GM18858 (cell line): Measurements from ENCODE around the gene PSME2.
"Not testable (repeated sequence)": the region's sequence is repeated elsewhere in the genome, so short reads cannot be mapped to it uniquely, and the experiment has no call there.

Experiments used
- ATAC-seq: cut with Tn5 transposase; IDR thresholded peaks from one replicate; pipeline ENCODE4 v1.9.1; 2021; ENCODE audit not compliant: unreplicated experiment

The PSME2 gene

DNA sequence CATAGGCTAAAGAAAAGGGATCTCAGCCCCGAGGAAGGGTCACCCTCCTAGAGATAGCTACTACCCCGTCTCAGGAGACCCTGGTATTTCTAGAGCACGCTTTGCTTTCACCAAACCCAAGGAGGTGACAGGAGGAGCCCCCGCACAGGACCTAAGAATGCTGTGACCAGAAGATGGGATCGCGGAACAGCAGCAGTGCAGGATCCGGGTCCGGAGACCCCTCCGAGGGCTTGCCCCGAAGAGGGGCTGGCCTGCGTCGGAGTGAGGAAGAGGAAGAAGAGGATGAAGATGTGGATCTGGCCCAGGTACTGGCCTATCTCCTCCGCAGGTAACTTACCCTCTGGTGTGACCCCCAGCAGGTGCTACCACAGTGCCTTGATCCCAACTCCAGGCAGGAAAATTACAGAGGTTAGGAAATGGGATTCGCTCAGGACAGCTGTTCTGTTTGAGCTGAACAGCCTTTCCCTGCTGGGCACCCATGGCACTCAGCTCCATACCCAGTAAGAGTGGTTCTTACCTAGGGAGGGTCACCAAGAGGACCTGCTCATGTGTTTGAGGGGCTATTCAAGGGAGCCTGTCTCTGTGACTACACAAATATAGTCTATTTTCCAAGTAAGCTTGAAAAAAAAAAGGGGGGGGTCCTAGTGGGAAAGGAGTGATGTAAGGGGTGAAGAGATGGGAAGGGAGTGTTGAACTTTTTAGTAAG lies 30.8 kb downstream of the PSME2 start:
- ATAC-seq, result no peak

DNA sequence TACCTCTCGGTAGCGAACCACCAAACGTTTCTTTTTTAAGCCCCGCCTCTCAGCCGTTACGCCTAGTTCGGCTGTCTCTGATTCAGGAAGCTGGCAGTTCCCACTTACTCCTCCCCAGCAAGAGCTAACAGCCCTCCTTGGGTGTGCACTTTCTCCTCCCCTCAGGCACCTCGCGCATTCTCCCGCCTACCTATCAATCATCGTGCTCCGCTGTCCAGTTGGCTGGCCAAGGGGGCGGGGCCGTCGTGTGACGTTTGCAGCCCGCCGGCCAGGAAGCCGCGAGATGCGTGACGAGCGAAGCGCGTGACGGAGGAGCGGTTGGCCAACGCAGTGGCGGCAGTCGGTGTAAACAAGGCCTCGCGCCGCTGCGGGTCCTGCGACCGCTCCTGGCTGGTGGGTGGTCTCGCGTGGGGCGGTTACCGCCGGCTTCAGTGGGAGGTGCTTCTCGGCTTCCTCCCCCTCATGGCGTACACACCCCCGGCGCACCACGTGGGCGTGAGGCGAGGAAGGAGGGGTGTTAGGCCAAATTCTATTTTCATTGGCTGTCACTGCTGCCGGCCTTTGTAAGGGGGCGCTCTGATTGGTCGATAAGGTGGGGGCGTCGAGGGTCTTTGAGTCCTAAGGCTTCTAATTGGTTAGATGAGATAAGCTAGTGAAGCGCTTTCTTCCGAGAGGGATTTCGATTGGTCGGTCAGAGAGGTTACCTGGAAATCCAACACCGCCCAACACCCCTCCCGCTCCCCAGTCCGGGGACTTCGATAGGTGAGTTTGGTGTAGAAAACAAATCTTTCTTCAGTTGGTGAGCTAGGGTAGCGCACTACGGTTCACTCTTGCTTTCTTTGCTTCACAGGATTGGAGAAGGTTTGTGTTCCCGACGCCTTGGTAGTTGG lies 31.6 kb downstream of the PSME2 start, which contains the start of the genes DCAF11 and NRL:
DCAF11 (plus strand) TSS at position 246 of the 890 bp plus-strand sequence. CDS start 818 bp downstream, outside the sequence.
NRL (minus strand) TSS at position 418 of the 890 bp plus-strand sequence. CDS start 32,101 bp downstream, outside the sequence.
- peak; percentile 80 for ATAC-seq

DNA sequence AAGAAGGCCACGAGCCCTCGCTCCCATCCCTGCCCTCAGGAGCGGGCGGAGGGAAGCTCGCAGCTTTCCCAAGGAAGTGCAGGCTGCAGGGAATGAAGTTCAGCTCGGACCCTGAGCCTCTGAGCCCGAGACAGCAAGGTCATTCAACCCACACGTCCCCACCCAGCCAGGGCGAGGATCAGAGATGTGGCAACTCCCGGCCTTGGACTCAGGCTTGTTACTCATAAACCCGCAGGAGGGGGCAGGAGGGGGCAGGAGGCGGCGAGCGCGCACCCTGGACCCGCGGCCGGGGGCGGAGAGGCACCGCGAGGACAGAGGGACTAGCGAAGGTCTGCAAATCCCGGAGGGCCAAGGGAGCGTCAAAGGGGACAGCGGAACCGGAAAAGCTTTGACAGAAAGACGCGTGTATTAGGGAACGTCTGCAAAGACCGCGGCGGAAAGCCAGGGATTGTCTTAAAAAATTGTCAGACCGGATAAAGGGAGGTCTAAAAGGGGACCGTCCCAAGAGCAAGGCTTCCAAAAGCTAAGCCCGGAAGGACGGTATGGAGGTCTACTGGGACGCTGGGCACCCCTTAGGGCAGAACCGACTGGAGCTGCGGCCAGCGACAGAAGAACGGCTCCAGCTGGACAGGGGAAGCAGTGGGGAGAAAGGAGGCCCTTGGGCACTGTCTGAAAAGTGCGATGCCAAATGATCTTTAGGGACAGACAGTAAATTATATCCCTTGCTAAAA lies 32.4 kb downstream of the PSME2 start:
- no peak for ATAC-seq

DNA sequence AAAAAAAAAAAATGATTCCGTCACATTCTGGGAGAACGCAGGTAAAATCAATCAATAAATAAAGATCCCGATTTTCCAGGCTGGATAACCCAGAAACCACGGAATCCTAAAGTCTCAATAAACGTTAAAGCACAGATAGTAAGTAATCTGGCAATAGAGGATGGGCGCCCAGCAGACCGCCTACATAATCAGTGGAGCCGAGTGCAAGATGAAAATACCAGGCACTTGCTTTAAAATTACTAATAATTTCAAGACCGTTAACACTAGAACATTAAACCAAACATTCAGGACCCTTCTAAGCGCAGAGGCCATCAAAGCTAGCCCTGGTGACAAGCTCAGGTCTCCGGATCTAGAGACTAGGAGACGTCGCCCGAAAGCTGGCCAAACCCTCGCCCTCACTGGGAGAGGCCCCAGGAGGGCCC lies 33.0 kb downstream of the PSME2 start:
- ATAC-seq, result no peak

DNA sequence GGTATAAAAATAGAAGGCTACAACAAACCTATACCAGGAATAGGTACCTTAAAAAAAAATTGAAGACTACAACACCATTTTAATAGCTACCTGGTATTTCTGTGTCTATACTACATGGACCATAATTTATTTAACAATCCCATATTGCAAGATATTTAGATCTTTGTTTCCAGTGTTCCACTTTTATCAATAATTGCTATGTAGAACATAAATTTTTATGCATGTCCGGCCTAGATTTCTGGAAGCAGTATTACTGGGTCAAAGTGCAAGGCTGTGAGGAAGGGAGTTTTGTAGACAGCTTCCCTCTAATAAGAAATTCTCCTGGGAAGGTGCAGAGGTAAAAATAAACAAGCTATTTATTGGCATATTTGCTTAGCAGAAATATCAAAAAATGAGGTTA lies 35.9 kb downstream of the PSME2 start:
- no peak for ATAC-seq

DNA sequence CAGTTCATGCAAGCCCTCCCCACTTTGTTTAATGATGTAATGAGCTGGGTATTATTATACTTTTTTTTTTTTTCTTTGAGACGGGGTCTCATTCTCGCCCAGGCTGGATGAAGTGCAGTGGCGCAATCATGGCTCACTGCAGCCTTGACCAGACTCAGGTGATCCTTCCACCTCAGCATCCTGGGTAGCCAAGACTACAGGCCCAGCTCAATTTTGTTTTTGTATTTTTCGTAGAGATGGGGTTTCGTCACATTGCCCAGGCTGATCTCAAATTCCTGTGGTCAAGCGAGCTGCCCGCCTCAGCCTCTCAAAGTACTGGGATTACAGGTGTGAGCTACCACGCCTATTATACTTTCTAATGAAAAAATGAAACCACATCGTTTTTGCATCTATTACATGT lies 36.4 kb downstream of the PSME2 start:
- no peak for ATAC-seq

DNA sequence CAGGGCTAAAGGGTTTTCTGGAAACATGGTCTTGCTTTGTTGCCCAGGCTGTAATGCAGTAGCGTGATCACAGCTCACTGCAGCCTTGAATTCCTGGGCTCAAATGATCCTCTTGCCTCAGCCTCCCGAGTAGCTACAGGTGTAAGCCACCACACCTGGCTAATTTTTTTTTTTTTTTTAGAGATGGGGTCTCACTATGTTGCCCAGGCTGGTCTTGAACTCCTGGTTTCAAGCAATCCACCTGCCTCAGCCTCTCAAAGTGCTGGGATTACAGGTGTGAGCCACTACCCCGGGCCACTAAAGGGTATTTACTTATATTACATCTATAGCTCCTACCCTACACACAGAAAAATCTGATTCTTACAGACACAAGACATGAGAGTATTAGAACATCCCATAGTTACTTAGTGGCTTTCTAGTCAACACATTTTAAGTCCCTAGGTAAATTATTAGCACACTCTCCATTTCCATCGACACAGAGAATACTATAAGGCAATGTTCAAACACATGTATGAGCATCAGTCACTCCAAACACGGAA lies 38.0 kb downstream of the PSME2 start:
- peak; percentile 21 for ATAC-seq

DNA sequence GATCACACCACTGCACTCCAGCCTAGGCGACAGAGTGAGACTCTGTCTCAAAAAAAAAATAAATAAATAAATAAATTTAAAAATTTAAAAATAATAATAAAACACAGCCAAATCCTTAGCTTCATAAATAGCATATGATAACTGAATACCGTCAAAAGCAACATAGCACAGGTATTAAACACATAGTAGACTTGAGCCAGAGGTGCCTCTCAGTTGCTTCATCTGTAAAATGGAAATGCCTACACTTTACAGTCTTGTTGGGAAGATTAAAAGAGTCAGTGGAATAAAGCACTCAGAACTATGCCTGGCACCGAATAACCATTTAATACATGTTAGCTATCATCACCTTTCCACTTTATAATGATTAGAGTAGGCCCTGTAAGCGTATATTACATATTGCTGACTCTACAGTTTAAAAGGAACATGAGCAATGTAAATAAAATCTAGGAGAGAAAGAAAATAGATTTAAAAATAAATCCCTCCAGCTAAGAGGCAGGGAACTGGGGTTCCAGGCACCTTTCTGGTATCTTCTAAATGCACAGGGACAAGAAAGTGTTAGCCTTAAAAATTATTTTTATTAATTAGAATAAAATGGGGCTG lies 39.6 kb downstream of the PSME2 start:
- ATAC-seq, result no peak

DNA sequence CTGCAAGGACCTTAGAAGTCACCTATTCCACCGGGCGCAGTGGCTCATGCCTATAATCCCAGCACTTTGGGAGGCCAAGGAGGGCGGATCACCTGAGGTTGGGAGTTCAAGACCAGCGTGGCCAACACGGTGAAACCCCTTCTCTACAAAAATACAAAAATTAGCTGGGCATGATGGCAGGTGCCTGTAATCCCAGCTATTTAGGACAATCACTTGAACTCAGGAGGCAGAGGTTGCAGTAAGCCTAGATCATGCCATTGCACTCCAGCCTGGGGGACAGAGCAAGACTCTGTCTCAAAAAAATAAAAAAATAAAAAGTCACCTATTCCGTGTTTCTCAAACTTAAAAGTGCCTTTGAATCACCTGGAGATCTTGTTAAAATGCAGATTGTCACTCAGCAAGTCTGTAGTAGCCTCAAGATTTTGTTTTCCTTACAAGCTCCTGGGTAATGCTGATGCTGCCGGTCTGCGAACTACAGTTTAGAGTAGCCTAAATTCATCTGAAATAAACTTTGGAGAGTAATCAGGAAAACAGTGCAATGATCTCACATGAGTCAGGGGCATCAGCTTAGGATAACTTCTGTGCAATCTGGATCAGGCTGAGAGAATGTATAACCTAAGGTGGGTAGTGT lies 40.7 kb downstream of the PSME2 start:
- ATAC-seq, result not testable (repeated sequence)

DNA sequence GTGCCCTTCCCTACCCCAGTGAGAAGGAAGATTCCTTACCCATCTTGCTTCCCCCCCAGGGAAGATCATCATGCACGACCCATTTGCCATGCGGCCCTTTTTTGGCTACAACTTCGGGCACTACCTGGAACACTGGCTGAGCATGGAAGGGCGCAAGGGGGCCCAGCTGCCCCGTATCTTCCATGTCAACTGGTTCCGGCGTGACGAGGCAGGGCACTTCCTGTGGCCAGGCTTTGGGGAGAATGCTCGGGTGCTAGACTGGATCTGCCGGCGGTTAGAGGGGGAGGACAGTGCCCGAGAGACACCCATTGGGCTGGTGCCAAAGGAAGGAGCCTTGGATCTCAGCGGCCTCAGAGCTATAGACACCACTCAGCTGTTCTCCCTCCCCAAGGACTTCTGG lies 43.0 kb downstream of the PSME2 start:
- ATAC-seq, result no peak

DNA sequence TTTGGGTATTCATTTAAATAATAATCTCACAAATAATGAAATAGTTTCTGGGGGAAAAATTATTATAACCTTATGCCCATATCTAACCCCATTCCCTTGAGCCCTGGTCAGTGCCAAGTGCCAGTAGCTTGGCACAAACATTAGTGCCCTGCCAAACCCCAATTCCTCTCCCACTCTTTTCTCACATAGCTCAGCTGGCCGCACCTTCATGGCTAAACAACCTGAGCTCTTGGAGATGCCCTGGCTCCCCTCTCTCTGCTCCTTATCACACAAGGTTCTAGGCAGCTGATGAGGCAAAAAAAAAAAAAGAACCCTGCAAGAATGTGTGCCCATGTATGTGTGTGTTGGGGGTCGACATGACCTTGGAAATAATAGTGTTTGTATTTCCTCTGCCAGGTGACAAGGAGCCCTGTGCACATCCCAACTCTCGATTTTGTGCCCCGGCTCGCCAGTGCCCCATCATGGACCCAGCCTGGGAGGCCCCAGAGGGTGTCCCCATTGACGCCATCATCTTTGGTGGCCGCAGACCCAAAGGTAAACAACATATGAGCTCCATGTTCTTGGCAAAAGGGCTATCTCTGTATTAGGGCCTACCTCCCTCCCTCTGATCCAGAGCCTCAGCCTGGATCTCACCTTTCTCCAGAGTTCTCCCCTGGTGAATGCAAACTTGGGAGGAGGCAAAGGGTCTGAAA lies 43.9 kb downstream of the PSME2 start:
- ATAC-seq, result no peak

DNA sequence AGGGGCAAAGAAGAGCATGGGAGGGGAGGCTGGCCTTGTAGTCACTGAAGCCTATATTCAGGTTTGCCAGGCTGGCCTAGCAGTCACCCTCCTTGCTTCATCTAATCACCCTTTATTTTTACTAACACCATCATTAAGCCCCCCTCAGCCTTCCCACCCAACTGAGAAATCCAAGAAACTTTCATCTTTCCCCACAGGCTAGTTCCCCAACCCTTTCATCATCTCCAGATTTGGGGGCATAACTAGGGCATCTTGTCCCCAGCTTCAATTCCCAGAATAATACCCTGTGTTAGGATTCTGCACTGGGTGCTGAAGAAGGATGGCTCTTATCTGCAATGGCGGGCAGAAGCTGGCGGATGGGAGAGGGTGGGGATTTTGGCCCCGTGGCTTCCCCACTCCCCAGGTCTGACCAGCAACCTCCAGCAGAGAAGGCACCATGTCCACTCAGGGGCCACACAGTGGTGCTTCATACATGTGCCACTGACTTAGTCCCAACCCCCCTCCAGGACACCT lies 45.4 kb downstream of the PSME2 start:
- no peak for ATAC-seq

DNA sequence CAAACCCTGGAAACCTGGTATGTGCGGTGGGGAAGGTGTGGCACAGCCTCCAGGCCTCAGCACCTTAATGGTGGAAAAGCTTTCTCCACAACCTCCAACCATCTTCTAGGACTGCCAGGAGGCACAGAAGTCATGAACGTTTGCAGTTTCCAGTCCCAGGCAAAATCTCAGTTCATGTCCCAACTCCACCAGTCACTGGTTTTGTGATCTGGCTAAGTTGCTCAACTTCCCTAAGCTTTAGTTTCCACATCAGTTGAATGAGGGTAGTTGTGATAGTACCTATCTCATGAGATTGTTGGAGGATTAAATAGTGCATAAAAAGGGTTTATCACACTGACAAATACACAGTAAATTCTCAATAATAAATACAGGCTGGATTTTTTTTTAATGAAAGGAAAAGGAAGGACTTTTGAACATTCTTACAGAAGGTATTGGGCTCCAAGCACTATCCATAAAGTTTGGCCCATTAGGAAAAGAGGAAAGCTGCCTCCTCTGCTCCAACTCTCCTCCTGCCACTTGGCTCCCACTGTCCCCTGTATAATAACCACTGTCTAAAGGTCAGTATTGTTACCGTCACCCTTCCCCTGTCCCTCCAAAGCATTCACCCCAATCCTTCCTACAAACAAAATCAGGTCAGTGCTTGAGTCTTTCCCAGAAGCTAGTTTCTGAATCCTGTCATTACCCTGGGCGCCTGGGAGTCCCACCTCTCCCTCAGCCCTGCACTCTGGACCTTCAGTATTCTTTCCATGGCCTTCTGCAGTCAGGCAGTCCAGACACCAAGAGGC lies 46.0 kb downstream of the PSME2 start:
- no peak for ATAC-seq

DNA sequence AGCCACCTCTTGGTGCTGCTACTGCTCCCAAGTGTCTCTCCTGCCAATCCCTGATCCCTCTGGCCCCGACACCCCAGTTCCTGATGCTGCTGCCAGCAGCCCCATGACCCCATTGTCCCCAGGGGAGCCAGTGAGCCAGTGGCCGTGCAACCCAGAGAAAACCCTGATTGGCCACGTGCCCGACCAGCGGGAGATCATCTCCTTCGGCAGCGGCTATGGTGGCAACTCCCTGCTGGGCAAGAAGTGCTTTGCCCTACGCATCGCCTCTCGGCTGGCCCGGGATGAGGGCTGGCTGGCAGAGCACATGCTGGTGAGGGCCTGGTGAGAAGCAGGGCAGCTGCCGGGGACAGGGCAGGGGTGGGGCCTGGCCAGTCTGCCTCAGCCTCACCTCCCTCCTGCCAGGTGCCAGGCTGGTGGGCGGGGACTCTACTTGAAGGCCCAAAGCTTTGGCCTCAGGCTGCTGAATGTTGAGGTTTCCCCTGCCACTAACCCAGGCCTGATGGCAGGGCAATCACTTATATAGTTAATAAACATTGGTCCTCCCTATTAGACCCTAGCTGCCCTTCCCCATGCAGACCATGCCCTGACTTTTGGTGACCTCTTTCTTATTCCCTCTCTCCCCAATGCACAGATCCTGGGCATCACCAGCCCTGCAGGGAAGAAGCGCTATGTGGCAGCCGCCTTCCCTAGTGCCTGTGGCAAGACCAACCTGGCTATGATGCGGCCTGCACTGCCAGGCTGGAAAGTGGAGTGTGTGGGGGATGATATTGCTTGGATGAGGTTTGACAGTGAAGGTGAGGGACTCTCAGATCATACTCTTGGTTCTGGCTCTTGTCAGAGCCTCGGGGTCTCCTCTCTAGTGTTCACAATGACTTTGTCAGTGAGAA lies 47.2 kb downstream of the PSME2 start:
- no peak for ATAC-seq

DNA sequence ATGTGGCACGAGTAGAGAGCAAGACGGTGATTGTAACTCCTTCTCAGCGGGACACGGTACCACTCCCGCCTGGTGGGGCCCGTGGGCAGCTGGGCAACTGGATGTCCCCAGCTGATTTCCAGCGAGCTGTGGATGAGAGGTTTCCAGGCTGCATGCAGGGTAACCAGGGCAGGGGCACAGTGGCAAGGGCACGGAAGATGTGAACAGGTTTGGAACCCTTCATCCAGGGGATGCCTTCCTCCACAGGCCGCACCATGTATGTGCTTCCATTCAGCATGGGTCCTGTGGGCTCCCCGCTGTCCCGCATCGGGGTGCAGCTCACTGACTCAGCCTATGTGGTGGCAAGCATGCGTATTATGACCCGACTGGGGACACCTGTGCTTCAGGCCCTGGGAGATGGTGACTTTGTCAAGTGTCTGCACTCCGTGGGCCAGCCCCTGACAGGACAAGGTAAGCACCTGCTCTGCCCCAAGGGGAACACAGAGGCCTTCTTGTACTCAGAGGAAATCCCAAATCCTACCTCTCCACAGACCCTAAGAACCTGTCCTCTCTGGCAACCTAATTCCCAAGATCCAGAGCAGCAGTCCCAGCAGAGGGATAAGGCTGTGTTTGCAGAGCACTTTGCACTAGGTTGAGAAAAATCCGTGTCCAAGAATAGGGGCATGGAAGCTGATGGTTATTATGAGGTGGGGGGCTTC lies 48.0 kb downstream of the PSME2 start:
- ATAC-seq, result no peak

DNA sequence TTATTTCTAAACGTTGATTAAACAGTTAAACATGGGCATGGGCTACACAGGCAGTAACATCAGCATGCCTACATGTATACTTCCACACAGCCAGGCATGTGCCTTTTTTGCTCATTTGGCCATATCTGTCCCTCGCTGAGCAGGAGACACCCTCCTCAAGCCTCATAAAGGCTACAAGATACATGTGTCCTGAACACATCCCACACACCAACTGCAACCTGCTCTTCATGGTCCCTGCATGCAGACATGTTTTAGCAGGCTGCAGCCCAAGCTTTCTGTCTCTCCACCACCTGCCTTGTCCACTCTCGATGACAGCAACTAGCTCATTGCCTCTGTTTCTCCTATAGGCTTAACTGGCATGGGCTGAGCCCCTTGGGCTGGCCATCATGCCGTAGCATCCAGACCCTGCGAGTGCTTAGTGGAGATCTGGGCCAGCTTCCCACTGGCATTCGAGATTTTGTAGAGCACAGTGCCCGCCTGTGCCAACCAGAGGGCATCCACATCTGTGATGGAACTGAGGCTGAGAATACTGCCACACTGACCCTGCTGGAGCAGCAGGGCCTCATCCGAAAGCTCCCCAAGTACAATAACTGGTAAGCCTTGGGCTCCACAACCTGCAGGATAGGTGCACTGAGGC lies 49.7 kb downstream of the PSME2 start:
- ATAC-seq, result no peak
